Nucleus accumbens (tissue), 56 donors: ENCODE data around the gene ZNF689.

Experiments used
- DNase-seq, 56 donors: peaks; one replicate each; lab custom pipeline; 2025; lab: John Stamatoyannopoulos, UW

Gene ZNF689

GRCh38 chr16:30567160-30567990, 42.8 kb downstream of the ZNF689 start:
- DNase-seq = peak in 15 of 56 donors; percentile 2 to 42 (median 20)

GRCh38 chr16:30566531-30566930, 43.7 kb downstream of the ZNF689 start:
- DNase-seq = no peak

- DNase-seq = no peak
Measured at GRCh38 chr16:30565984-30566383, 44.2 kb downstream of the ZNF689 start.

GRCh38 chr16:30565526-30565925, 44.7 kb downstream of the ZNF689 start:
- DNase-seq = no peak

- DNase-seq = no peak
Measured at GRCh38 chr16:30562021-30562420, 48.2 kb downstream of the ZNF689 start.

GRCh38 chr16:30561089-30561816, 48.9 kb downstream of the ZNF689 start:
- peak in 4 of 56 donors; percentile 3 to 10 (median 8) for DNase-seq

GRCh38 chr16:30559690-30560089, 50.5 kb downstream of the ZNF689 start:
- DNase-seq = no peak

- no peak for DNase-seq
Measured at GRCh38 chr16:30558789-30559377, 51.3 kb downstream of the ZNF689 start.

- DNase-seq = peak; percentile 57 to 99 (median 96)
Measured at GRCh38 chr16:30557957-30558788, 52.0 kb downstream of the ZNF689 start, which contains the start of gene ZNF764. Gene ZNF764 (minus strand): TSS chr16:30558374. CDS start chr16:30558182, 192 bp downstream.

- peak in 4 of 56 donors; percentile 35 to 60 (median 39) for DNase-seq
Measured at GRCh38 chr16:30557707-30557956, 52.6 kb downstream of the ZNF689 start.

- DNase-seq = no peak
Measured at GRCh38 chr16:30556125-30556473, 54.1 kb downstream of the ZNF689 start.

GRCh38 chr16:30555315-30556124, 54.7 kb downstream of the ZNF689 start:
- DNase-seq = no peak

- DNase-seq = no peak
Measured at GRCh38 chr16:30554557-30555314, 55.5 kb downstream of the ZNF689 start.

- no peak for DNase-seq
Measured at GRCh38 chr16:30553393-30553899, 56.7 kb downstream of the ZNF689 start.

- no peak for DNase-seq
Measured at GRCh38 chr16:30552956-30553355, 57.2 kb downstream of the ZNF689 start.
